H1 (cell line): Measurements from ENCODE around the gene SLC28A1.

Experiments
- BRCA1 ChIP-seq: IDR thresholded peaks from 2 replicates; pipeline ENCODE4 v1.6.1; 2012; ENCODE audit warnings: low read depth, low read length, improper control_type of control experiment
- EP300 ChIP-seq, 2 experiments: IDR thresholded peaks; 1 replicate in 1 of 2; 2 replicates in 1 of 2; pipeline ENCODE4 v1.6.1; 2011 to 2012; ENCODE audit warnings: low read depth in 2 of 2, low read length in 2 of 2, mild to moderate bottlenecking in 2 of 2, borderline replicate concordance in 1 of 2, inconsistent platforms in 1 of 2, moderate library complexity in 1 of 2
- EZH2 ChIP-seq: fragments of 200-600 bp; sonication (generic); IDR thresholded peaks from 2 replicates; pipeline ENCODE4 v1.7.1; 2012; ENCODE audit warnings: low read depth, mild to moderate bottlenecking, moderate library complexity, low read length, inconsistent platforms; ENCODE audit not compliant: severe bottlenecking
- GABPA ChIP-seq: IDR thresholded peaks from 2 replicates; pipeline ENCODE4 v1.6.1; 2011; ENCODE audit warnings: mild to moderate bottlenecking, low read length, moderate library complexity, borderline replicate concordance; ENCODE audit not compliant: insufficient read depth
- HDAC2 ChIP-seq, 2 experiments: fragments of 300-600 bp in 1 of 2; sonication (generic) in 1 of 2; IDR thresholded peaks; 2 replicates each; pipeline ENCODE4 v1.6.1; 2011 to 2012; ENCODE audit warnings: low read depth in 2 of 2, low read length in 2 of 2, mild to moderate bottlenecking in 2 of 2, moderate library complexity in 2 of 2, borderline replicate concordance in 1 of 2, inconsistent platforms in 1 of 2
- KDM1A ChIP-seq: fragments of 200-600, 300-600 bp; sonication (generic); IDR thresholded peaks from 2 replicates; pipeline ENCODE4 v1.7.1; 2016; ENCODE audit warnings: mild to moderate bottlenecking, low read length, borderline replicate concordance
- NRF1 ChIP-seq: IDR thresholded peaks from 2 replicates; pipeline ENCODE4 v1.6.1; 2011; ENCODE audit warnings: mild to moderate bottlenecking, low read depth, low read length, improper control_type of control experiment
- PHF8 ChIP-seq: fragments of 200-600 bp; sonication (generic); conservative IDR thresholded peaks from 2 replicates; pipeline ENCODE4 v1.7.1; 2012; ENCODE audit warnings: low read depth, mild to moderate bottlenecking, inconsistent platforms, low read length, moderate library complexity
- POLR2A ChIP-seq, 2 experiments: IDR thresholded peaks; 1 replicate in 1 of 2; 2 replicates in 1 of 2; pipeline ENCODE4 v1.6.1; 2011; ENCODE audit warnings: low read depth in 2 of 2, low read length in 2 of 2, mild to moderate bottlenecking in 2 of 2; ENCODE audit errors: control extremely low read depth in 1 of 2
- RAD21 ChIP-seq, 2 experiments: IDR thresholded peaks in 1 of 2; conservative IDR thresholded peaks in 1 of 2; 2 replicates each; pipeline ENCODE4 v1.6.1; 2011; ENCODE audit warnings: low read depth in 2 of 2, low read length in 2 of 2, improper control_type of control experiment in 1 of 2, inconsistent platforms in 1 of 2, mild to moderate bottlenecking in 1 of 2, moderate library complexity in 1 of 2
- RBBP5 ChIP-seq: IDR thresholded peaks from 2 replicates; pipeline ENCODE4 v1.7.1; 2012; ENCODE audit warnings: low read depth, mild to moderate bottlenecking, inconsistent platforms, low read length, moderate library complexity, borderline replicate concordance
- TAF1 ChIP-seq: IDR thresholded peaks from 2 replicates; pipeline ENCODE4 v1.6.1; 2011; ENCODE audit warnings: mild to moderate bottlenecking, low read depth, low read length
- TF ChIP-seq, protein P1 (sequence below), 3 experiments: IDR thresholded peaks; 1 replicate in 2 of 3; 2 replicates in 1 of 3; pipeline versions ENCODE4 v1.5.1 to v1.6.1; 2011; ENCODE audit warnings: low read length in 3 of 3, mild to moderate bottlenecking in 3 of 3, inconsistent platforms in 2 of 3, low read depth in 1 of 3, moderate library complexity in 1 of 3; ENCODE audit not compliant: insufficient read depth in 1 of 3; ENCODE audit errors: control extremely low read depth in 1 of 3
- TF ChIP-seq, protein P2 (sequence below): fragments of 300-600 bp; sonication (generic); IDR thresholded peaks from 2 replicates; pipeline ENCODE4 v1.7.1; 2012; ENCODE audit warnings: low read length, moderate library complexity, mild to moderate bottlenecking, inconsistent platforms; ENCODE audit not compliant: insufficient replicate concordance

DNA sequence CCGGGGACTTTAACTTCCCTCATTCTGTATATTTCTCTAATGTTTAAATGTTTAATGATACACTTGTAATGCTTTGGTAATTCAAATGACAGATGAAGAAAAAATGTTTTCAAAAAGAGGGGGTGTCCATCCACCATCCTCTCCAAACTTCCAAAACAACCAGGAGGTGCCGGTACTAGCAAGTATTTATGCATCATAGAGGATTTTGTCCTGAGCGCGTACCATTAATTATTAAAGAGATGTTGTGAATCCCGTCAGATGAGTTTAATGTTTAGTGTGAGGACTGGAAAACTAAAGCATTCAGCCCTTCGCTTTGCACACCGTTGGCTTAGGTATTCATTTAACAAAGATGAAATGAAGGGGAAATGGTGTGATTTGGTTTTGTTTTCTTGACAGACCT is 1.3 kb downstream of the SLC28A1 start:
- TF ChIP-seq GABPA (no peak), EZH2 (no peak), NRF1 (no peak), KDM1A (no peak), RBBP5 (no peak), HDAC2 (IDR thresholded peaks at IDR 0.05; ENCODE audit: borderline replicate concordance in 1 of 2, low read depth in 2 of 2, low read length in 2 of 2) (no peak), BRCA1 (no peak), POLR2A (IDR thresholded peaks at IDR 0.05; ENCODE audit: control extremely low read depth in 1 of 2, low read depth in 2 of 2, low read length in 2 of 2) (no peak), TAF1 (no peak), RAD21 (IDR thresholded peaks at IDR 0.05 in 1 of 2, conservative IDR thresholded peaks at IDR 0.05 in 1 of 2; ENCODE audit: low read depth in 2 of 2, low read length in 2 of 2) (no peak), PHF8 (no peak), EP300 (IDR thresholded peaks at IDR 0.05; ENCODE audit: borderline replicate concordance in 1 of 2, low read depth in 2 of 2, low read length in 2 of 2) (no peak)
- TF ChIP-seq, protein P1, sequence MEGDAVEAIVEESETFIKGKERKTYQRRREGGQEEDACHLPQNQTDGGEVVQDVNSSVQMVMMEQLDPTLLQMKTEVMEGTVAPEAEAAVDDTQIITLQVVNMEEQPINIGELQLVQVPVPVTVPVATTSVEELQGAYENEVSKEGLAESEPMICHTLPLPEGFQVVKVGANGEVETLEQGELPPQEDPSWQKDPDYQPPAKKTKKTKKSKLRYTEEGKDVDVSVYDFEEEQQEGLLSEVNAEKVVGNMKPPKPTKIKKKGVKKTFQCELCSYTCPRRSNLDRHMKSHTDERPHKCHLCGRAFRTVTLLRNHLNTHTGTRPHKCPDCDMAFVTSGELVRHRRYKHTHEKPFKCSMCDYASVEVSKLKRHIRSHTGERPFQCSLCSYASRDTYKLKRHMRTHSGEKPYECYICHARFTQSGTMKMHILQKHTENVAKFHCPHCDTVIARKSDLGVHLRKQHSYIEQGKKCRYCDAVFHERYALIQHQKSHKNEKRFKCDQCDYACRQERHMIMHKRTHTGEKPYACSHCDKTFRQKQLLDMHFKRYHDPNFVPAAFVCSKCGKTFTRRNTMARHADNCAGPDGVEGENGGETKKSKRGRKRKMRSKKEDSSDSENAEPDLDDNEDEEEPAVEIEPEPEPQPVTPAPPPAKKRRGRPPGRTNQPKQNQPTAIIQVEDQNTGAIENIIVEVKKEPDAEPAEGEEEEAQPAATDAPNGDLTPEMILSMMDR (IDR thresholded peaks at IDR 0.05; ENCODE audit: control extremely low read depth in 1 of 3, insufficient read depth in 1 of 3, low read depth in 1 of 3, low read length in 3 of 3) = no peak
- TF ChIP-seq, protein P2, sequence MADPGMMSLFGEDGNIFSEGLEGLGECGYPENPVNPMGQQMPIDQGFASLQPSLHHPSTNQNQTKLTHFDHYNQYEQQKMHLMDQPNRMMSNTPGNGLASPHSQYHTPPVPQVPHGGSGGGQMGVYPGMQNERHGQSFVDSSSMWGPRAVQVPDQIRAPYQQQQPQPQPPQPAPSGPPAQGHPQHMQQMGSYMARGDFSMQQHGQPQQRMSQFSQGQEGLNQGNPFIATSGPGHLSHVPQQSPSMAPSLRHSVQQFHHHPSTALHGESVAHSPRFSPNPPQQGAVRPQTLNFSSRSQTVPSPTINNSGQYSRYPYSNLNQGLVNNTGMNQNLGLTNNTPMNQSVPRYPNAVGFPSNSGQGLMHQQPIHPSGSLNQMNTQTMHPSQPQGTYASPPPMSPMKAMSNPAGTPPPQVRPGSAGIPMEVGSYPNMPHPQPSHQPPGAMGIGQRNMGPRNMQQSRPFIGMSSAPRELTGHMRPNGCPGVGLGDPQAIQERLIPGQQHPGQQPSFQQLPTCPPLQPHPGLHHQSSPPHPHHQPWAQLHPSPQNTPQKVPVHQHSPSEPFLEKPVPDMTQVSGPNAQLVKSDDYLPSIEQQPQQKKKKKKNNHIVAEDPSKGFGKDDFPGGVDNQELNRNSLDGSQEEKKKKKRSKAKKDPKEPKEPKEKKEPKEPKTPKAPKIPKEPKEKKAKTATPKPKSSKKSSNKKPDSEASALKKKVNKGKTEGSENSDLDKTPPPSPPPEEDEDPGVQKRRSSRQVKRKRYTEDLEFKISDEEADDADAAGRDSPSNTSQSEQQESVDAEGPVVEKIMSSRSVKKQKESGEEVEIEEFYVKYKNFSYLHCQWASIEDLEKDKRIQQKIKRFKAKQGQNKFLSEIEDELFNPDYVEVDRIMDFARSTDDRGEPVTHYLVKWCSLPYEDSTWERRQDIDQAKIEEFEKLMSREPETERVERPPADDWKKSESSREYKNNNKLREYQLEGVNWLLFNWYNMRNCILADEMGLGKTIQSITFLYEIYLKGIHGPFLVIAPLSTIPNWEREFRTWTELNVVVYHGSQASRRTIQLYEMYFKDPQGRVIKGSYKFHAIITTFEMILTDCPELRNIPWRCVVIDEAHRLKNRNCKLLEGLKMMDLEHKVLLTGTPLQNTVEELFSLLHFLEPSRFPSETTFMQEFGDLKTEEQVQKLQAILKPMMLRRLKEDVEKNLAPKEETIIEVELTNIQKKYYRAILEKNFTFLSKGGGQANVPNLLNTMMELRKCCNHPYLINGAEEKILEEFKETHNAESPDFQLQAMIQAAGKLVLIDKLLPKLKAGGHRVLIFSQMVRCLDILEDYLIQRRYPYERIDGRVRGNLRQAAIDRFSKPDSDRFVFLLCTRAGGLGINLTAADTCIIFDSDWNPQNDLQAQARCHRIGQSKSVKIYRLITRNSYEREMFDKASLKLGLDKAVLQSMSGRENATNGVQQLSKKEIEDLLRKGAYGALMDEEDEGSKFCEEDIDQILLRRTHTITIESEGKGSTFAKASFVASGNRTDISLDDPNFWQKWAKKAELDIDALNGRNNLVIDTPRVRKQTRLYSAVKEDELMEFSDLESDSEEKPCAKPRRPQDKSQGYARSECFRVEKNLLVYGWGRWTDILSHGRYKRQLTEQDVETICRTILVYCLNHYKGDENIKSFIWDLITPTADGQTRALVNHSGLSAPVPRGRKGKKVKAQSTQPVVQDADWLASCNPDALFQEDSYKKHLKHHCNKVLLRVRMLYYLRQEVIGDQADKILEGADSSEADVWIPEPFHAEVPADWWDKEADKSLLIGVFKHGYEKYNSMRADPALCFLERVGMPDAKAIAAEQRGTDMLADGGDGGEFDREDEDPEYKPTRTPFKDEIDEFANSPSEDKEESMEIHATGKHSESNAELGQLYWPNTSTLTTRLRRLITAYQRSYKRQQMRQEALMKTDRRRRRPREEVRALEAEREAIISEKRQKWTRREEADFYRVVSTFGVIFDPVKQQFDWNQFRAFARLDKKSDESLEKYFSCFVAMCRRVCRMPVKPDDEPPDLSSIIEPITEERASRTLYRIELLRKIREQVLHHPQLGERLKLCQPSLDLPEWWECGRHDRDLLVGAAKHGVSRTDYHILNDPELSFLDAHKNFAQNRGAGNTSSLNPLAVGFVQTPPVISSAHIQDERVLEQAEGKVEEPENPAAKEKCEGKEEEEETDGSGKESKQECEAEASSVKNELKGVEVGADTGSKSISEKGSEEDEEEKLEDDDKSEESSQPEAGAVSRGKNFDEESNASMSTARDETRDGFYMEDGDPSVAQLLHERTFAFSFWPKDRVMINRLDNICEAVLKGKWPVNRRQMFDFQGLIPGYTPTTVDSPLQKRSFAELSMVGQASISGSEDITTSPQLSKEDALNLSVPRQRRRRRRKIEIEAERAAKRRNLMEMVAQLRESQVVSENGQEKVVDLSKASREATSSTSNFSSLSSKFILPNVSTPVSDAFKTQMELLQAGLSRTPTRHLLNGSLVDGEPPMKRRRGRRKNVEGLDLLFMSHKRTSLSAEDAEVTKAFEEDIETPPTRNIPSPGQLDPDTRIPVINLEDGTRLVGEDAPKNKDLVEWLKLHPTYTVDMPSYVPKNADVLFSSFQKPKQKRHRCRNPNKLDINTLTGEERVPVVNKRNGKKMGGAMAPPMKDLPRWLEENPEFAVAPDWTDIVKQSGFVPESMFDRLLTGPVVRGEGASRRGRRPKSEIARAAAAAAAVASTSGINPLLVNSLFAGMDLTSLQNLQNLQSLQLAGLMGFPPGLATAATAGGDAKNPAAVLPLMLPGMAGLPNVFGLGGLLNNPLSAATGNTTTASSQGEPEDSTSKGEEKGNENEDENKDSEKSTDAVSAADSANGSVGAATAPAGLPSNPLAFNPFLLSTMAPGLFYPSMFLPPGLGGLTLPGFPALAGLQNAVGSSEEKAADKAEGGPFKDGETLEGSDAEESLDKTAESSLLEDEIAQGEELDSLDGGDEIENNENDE = no peak
